HFFc6 (cell line): ENCODE data around the gene ZNF175. TPM values are rescaled to one million over a fixed set of nuclear protein-coding genes. Genes with fewer than 3 reads are reported as not detected.

Experiments
- DNase-seq: peaks from one replicate; pipeline ENCODE4 v3.0.0-alpha.2; 2018
- H3K27ac Mint-ChIP-seq: 2 replicates; pipeline ENCODE4 v1.8.0; 2020; ENCODE audit warnings: mild to moderate bottlenecking, mixed read lengths
- H3K27me3 Mint-ChIP-seq: 2 replicates; pipeline ENCODE4 v1.8.0; 2021; ENCODE audit warnings: mild to moderate bottlenecking, moderate library complexity, mixed read lengths; ENCODE audit not compliant: insufficient read depth
- H3K36me3 Mint-ChIP-seq: 2 replicates; pipeline ENCODE4 v1.8.0; 2021; ENCODE audit warnings: low read depth, mixed read lengths
- H3K4me1 Mint-ChIP-seq: 2 replicates; pipeline ENCODE4 v1.8.0; 2020; ENCODE audit warnings: low read depth, mixed read lengths
- H3K4me3 Mint-ChIP-seq: 2 replicates; pipeline ENCODE4 v1.8.0; 2020; ENCODE audit warnings: mild to moderate bottlenecking, moderate library complexity, mixed read lengths
- H3K9me3 Mint-ChIP-seq: 2 replicates; pipeline ENCODE4 v1.8.0; 2020; ENCODE audit warnings: mild to moderate bottlenecking, mixed read lengths
- total RNA-seq, 6 experiments: library from RNA; stranded (reverse); fragmentation: NEBNext Ultra II Directional; extraction: Animal tissue kit (Norgen Biotek cat#: 25700); gene quantifications; 2 replicates in 1 of 6; 3 replicates in 5 of 6; pipeline ENCODE4 v1.2.3, GENCODE V29; 2021
- TF ChIP-seq, protein P1 (sequence below): fragments of 200-600 bp; sonication (generic); IDR thresholded peaks from 2 replicates; pipeline ENCODE4 v1.5.0; 2021; ENCODE audit warnings: antibody characterized with exemption, mild to moderate bottlenecking

The ZNF175 gene
- total RNA-seq, 6 experiments from 2014 or later: 19.6 to 29.5 (median 21.6) TPM

GRCh38 chr19:51598159-51598915, 27.3 kb downstream of the ZNF175 start:
- Mint-ChIP-seq H3K36me3 (no peaks in the 10 kb centered on the region; the same call in 1 of the 2 replicates), H3K4me3 (no peak overlapping the region), H3K27me3 (peaks cover 11% of the 10 kb centered on the region), H3K4me1 (peaks cover 19% of the 10 kb centered on the region), H3K9me3 (peaks cover 16% of the 10 kb centered on the region), H3K27ac (no peak overlapping the region)
- DNase-seq: no peak
- TF ChIP-seq, protein P1, sequence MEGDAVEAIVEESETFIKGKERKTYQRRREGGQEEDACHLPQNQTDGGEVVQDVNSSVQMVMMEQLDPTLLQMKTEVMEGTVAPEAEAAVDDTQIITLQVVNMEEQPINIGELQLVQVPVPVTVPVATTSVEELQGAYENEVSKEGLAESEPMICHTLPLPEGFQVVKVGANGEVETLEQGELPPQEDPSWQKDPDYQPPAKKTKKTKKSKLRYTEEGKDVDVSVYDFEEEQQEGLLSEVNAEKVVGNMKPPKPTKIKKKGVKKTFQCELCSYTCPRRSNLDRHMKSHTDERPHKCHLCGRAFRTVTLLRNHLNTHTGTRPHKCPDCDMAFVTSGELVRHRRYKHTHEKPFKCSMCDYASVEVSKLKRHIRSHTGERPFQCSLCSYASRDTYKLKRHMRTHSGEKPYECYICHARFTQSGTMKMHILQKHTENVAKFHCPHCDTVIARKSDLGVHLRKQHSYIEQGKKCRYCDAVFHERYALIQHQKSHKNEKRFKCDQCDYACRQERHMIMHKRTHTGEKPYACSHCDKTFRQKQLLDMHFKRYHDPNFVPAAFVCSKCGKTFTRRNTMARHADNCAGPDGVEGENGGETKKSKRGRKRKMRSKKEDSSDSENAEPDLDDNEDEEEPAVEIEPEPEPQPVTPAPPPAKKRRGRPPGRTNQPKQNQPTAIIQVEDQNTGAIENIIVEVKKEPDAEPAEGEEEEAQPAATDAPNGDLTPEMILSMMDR: no peak

GRCh38 chr19:51599084-51599483, 28.0 kb downstream of the ZNF175 start:
- peaks cover 11% of the 10 kb centered on the region for H3K27me3 Mint-ChIP-seq
- peaks cover 16% of the 10 kb centered on the region for H3K9me3 Mint-ChIP-seq
- H3K4me1 Mint-ChIP-seq: peaks cover 11% of the 10 kb centered on the region
- DNase-seq: no peak
- no peak overlapping the region for H3K27ac Mint-ChIP-seq
- H3K36me3 Mint-ChIP-seq: no peaks in the 10 kb centered on the region; the same call in 1 of the 2 replicates
- TF ChIP-seq, protein P1: no peak
- no peak overlapping the region for H3K4me3 Mint-ChIP-seq

GRCh38 chr19:51600940-51601580, 30.0 kb downstream of the ZNF175 start:
- Mint-ChIP-seq H3K9me3 (peaks cover 16% of the 10 kb centered on the region), H3K4me3 (no peak overlapping the region), H3K27ac (no peak overlapping the region), H3K27me3 (peaks cover 11% of the 10 kb centered on the region), H3K36me3 (no peaks in the 10 kb centered on the region; the same call in 1 of the 2 replicates), H3K4me1 (no peaks in the 10 kb centered on the region)
- TF ChIP-seq, protein P1: no peak
- no peak for DNase-seq

- Mint-ChIP-seq H3K27me3 (peaks cover 12% of the 10 kb centered on the region), H3K36me3 (no peaks in the 10 kb centered on the region; the same call in 1 of the 2 replicates), H3K27ac (no peak overlapping the region), H3K4me3 (no peak overlapping the region), H3K4me1 (no peaks in the 10 kb centered on the region), H3K9me3 (peaks cover 16% of the 10 kb centered on the region)
- DNase-seq: no peak
- TF ChIP-seq, protein P1: no peak
Measured at GRCh38 chr19:51602189-51602854, 31.2 kb downstream of the ZNF175 start.

DNA sequence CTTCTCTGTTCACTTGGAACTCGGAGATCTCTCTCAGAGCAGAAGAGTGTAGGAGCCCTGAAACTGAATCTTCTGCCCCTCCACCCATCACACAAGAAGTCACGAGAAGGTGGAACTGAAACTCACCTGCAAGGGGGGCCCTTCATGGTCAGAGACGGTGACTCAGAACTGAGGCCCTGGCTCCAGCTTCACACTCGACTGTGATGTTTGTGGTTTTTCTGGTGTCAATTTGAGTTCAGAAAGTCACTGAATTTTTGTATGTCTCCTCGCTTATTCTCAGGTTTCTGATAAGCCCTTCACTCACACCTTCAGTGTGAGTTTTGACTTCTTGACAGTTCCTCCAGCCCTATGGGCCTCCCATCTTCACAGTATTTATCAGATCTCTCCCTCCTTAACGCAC, 36.0 kb downstream of the ZNF175 start:
- TF ChIP-seq, protein P1: no peak
- Mint-ChIP-seq H3K36me3 (no peaks in the 10 kb centered on the region), H3K27ac (no peak overlapping the region), H3K27me3 (peaks cover 12% of the 10 kb centered on the region), H3K4me1 (no peaks in the 10 kb centered on the region), H3K4me3 (no peak overlapping the region), H3K9me3 (peaks cover 4% of the 10 kb centered on the region)
- no peak for DNase-seq
